HG03432 (cell line): ENCODE results near the gene APOE.
A peak's percentile ranks its signal among the peaks of the same experiment; 100 is the strongest.
"Not testable (repeated sequence)": the region's sequence is repeated elsewhere in the genome, so short reads cannot be mapped to it uniquely, and the experiment has no call there.

Experiments
- ATAC-seq: cut with Tn5 transposase; IDR thresholded peaks from one replicate; pipeline ENCODE4 v1.9.1; 2021; ENCODE audit warnings: mild to moderate bottlenecking, moderate library complexity; ENCODE audit not compliant: unreplicated experiment

APOE gene

GRCh38 chr19:44883922-44884321 lies 21.7 kb upstream of the APOE start:
- ATAC-seq = no peak

- no peak for ATAC-seq
These were observed 21.0 kb upstream of the APOE start for GRCh38 chr19:44884566-44884965.

GRCh38 chr19:44886141-44886540 lies 19.5 kb upstream of the APOE start:
- ATAC-seq = no peak

GRCh38 chr19:44887648-44888047 lies 17.9 kb upstream of the APOE start:
- ATAC-seq = no peak

- ATAC-seq = not testable (repeated sequence)
These were observed 17.3 kb upstream of the APOE start for GRCh38 chr19:44888335-44888734.

GRCh38 chr19:44889830-44890365 lies 15.7 kb upstream of the APOE start:
- ATAC-seq = no peak

GRCh38 chr19:44890366-44891015 lies 15.1 kb upstream of the APOE start:
- peak; percentile 83 for ATAC-seq

GRCh38 chr19:44891016-44891882 lies 14.3 kb upstream of the APOE start, which contains the start of gene TOMM40:
Gene TOMM40 (plus strand): TSS chr19:44891254. CDS start chr19:44891416, 162 bp downstream.
- peak; percentile 69 for ATAC-seq

- no peak for ATAC-seq
These were observed 12.7 kb upstream of the APOE start for GRCh38 chr19:44892932-44893331.

- ATAC-seq = no peak
These were observed 12.1 kb upstream of the APOE start for GRCh38 chr19:44893332-44894051.

- no peak for ATAC-seq
These were observed 11.6 kb upstream of the APOE start for GRCh38 chr19:44894052-44894400.

GRCh38 chr19:44894946-44895345 lies 10.7 kb upstream of the APOE start:
- ATAC-seq = no peak

GRCh38 chr19:44897835-44898234 lies 7.8 kb upstream of the APOE start:
- no peak for ATAC-seq

GRCh38 chr19:44900328-44901244 lies 5.0 kb upstream of the APOE start:
- no peak for ATAC-seq

GRCh38 chr19:44903216-44903601 lies 2.4 kb upstream of the APOE start:
- no peak for ATAC-seq

GRCh38 chr19:44903602-44904425 lies 1.8 kb upstream of the APOE start:
- no peak for ATAC-seq

- no peak for ATAC-seq
These were observed 1.1 kb upstream of the APOE start for GRCh38 chr19:44904426-44904994.

- no peak for ATAC-seq
These were observed 2.0 kb downstream of the APOE start for GRCh38 chr19:44907613-44908012.
